OCI-LY3 (cell line): ENCODE results near the gene OPCML.

Experiments
- H2AFZ ChIP-seq: fragments of 200-600, 300-600 bp; shearing (Covaris generic); 2 replicates; pipeline ENCODE4 v1.6.0; 2014; ENCODE audit warnings: antibody characterized with exemption, low read depth, low read length
- H3K27ac ChIP-seq: fragments of 200-600, 300-600 bp; sonication (generic); 2 replicates; pipeline ENCODE4 v1.5.1; 2014; ENCODE audit warnings: mild to moderate bottlenecking, low read length, moderate library complexity, mixed read lengths
- H3K27me3 ChIP-seq: fragments of 200-600, 300-600 bp; sonication (generic); 2 replicates; pipeline ENCODE4 v1.6.1; 2014; ENCODE audit warnings: low read depth, low read length, mixed read lengths
- H3K36me3 ChIP-seq: fragments of 200-600, 300-600 bp; sonication (generic); replicated peaks from 2 replicates; pipeline ENCODE3; 2014; ENCODE audit warnings: low read depth, low read length, mixed read lengths
- H3K4me1 ChIP-seq: fragments of 300-600, 200-600 bp; sonication (generic); 2 replicates; pipeline ENCODE4 v1.6.1; 2014; ENCODE audit warnings: low read length, mixed read lengths
- H3K4me2 ChIP-seq: fragments of 200-600, 300-600 bp; sonication (generic); 2 replicates; pipeline ENCODE4 v1.6.1; 2014; ENCODE audit warnings: low read length, mixed read lengths
- H3K4me3 ChIP-seq: fragments of 300-600, 200-600 bp; sonication (generic); 2 replicates; pipeline ENCODE4 v1.5.1; 2014; ENCODE audit warnings: antibody characterized with exemption, mild to moderate bottlenecking, low read length, moderate library complexity
- H3K79me2 ChIP-seq: fragments of 300-600, 200-600 bp; shearing (Covaris generic); 2 replicates; pipeline ENCODE4 v1.6.1; 2014; ENCODE audit warnings: mild to moderate bottlenecking, low read length, mixed read lengths
- H3K9ac ChIP-seq: fragments of 300-600, 200-600 bp; shearing (Covaris generic); 2 replicates; pipeline ENCODE4 v1.6.0; 2014; ENCODE audit warnings: mild to moderate bottlenecking, low read length, moderate library complexity
- H3K9me3 ChIP-seq: fragments of 200-600, 300-600 bp; shearing (Covaris generic); 2 replicates; pipeline ENCODE4 v1.6.1; 2014; ENCODE audit warnings: low read length, mixed read lengths; ENCODE audit not compliant: insufficient read depth
- H4K20me1 ChIP-seq: fragments of 200-600, 300-600 bp; sonication (generic); 2 replicates; pipeline ENCODE4 v1.6.1; 2016; ENCODE audit warnings: low read length, mixed read lengths; ENCODE audit not compliant: insufficient read depth
- CTCF ChIP-seq: fragments of 200-600, 300-600 bp; sonication (generic); IDR thresholded peaks from 2 replicates; pipeline ENCODE4 v1.5.1; 2014; ENCODE audit warnings: antibody characterized with exemption, low read length, low read depth
- EZH2phosphoT487 ChIP-seq: fragments of 200-600 bp; shearing (Covaris generic); IDR thresholded peaks from 2 replicates; pipeline ENCODE4 v1.6.1; 2018; ENCODE audit warnings: antibody characterized with exemption, mixed run types, low read depth

The OPCML gene

GRCh38 chr11:132540581-132540980 is 991.7 kb downstream of the OPCML start:
- H2AFZ ChIP-seq, result no peak overlapping the region
- H3K9ac ChIP-seq, result no peak overlapping the region
- no peak overlapping the region for H3K27ac ChIP-seq
- no peaks in the 10 kb centered on the region for H3K27me3 ChIP-seq
- no peak overlapping the region for H3K4me2 ChIP-seq
- no peaks in the 10 kb centered on the region for H4K20me1 ChIP-seq
- no peaks in the 10 kb centered on the region; the same call in 1 of the 2 replicates for H3K9me3 ChIP-seq
- no peak overlapping the region for H3K4me3 ChIP-seq
- TF ChIP-seq EZH2phosphoT487, result no peak
- TF ChIP-seq CTCF, result no peak
- H3K36me3 ChIP-seq, result no peaks in the 10 kb centered on the region
- no peaks in the 10 kb centered on the region for H3K79me2 ChIP-seq
- no peaks in the 10 kb centered on the region for H3K4me1 ChIP-seq

- TF ChIP-seq EZH2phosphoT487 (no peak), CTCF (no peak)
- Histone ChIP-seq H3K9me3 (no peaks in the 10 kb centered on the region), H4K20me1 (no peaks in the 10 kb centered on the region), H2AFZ (no peak overlapping the region), H3K27ac (no peak overlapping the region), H3K36me3 (no peaks in the 10 kb centered on the region), H3K79me2 (no peaks in the 10 kb centered on the region), H3K27me3 (no peaks in the 10 kb centered on the region), H3K9ac (no peak overlapping the region), H3K4me2 (no peak overlapping the region), H3K4me1 (no peaks in the 10 kb centered on the region), H3K4me3 (no peak overlapping the region)
Measured at GRCh38 chr11:132539590-132540368, 992.5 kb downstream of the OPCML start.

- no peak overlapping the region for H2AFZ ChIP-seq
- H3K79me2 ChIP-seq, result no peaks in the 10 kb centered on the region
- H3K27me3 ChIP-seq, result no peaks in the 10 kb centered on the region
- H3K9me3 ChIP-seq, result no peaks in the 10 kb centered on the region
- no peak overlapping the region for H3K27ac ChIP-seq
- no peak overlapping the region for H3K4me2 ChIP-seq
- H3K36me3 ChIP-seq, result no peaks in the 10 kb centered on the region
- no peak overlapping the region for H3K4me3 ChIP-seq
- TF ChIP-seq EZH2phosphoT487 (no peak), CTCF (no peak)
- no peaks in the 10 kb centered on the region for H3K4me1 ChIP-seq
- H4K20me1 ChIP-seq, result no peaks in the 10 kb centered on the region
- H3K9ac ChIP-seq, result no peak overlapping the region
Measured at GRCh38 chr11:132538642-132539041, 993.7 kb downstream of the OPCML start.

GRCh38 chr11:132535830-132536229 is 996.5 kb downstream of the OPCML start:
- Histone ChIP-seq H3K4me1 (no peaks in the 10 kb centered on the region), H2AFZ (no peak overlapping the region), H3K9me3 (no peaks in the 10 kb centered on the region), H3K4me3 (no peak overlapping the region), H3K36me3 (no peaks in the 10 kb centered on the region), H3K27me3 (no peaks in the 10 kb centered on the region), H3K27ac (no peak overlapping the region), H3K79me2 (no peaks in the 10 kb centered on the region), H3K9ac (no peak overlapping the region), H4K20me1 (no peaks in the 10 kb centered on the region), H3K4me2 (no peak overlapping the region)
- TF ChIP-seq CTCF (no peak), EZH2phosphoT487 (no peak)
